Measurements from ENCODE around the gene UPP1. TPM values are rescaled to one million over a fixed set of nuclear protein-coding genes. Genes with fewer than 3 reads are reported as not detected.
"Not testable (repeated sequence)": the region's sequence is repeated elsewhere in the genome, so short reads cannot be mapped to it uniquely, and the experiment has no call there.

UPP1 gene
- total RNA-seq, 1 donor = 25.9 TPM

GRCh38 chr7:48132792-48133191, 43.7 kb downstream of the UPP1 start:
- DNase-seq (ENCODE audit: low read depth) = no peak
- H3K4me3 ChIP-seq (ENCODE audit: low read depth, low read length) = no peak overlapping the region
- TF ChIP-seq, protein P1, sequence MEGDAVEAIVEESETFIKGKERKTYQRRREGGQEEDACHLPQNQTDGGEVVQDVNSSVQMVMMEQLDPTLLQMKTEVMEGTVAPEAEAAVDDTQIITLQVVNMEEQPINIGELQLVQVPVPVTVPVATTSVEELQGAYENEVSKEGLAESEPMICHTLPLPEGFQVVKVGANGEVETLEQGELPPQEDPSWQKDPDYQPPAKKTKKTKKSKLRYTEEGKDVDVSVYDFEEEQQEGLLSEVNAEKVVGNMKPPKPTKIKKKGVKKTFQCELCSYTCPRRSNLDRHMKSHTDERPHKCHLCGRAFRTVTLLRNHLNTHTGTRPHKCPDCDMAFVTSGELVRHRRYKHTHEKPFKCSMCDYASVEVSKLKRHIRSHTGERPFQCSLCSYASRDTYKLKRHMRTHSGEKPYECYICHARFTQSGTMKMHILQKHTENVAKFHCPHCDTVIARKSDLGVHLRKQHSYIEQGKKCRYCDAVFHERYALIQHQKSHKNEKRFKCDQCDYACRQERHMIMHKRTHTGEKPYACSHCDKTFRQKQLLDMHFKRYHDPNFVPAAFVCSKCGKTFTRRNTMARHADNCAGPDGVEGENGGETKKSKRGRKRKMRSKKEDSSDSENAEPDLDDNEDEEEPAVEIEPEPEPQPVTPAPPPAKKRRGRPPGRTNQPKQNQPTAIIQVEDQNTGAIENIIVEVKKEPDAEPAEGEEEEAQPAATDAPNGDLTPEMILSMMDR (IDR thresholded peaks at IDR 0.05; ENCODE audit: insufficient read depth, low read depth, low read length) = no peak

GRCh38 chr7:48139459-48139858, 50.4 kb downstream of the UPP1 start:
- DNase-seq (ENCODE audit: low read depth) = peak; percentile 46
- H3K4me3 ChIP-seq (ENCODE audit: low read depth, low read length) = no peak overlapping the region
- TF ChIP-seq, protein P1 (IDR thresholded peaks at IDR 0.05; ENCODE audit: insufficient read depth, low read depth, low read length) = peak; percentile 52

DNA sequence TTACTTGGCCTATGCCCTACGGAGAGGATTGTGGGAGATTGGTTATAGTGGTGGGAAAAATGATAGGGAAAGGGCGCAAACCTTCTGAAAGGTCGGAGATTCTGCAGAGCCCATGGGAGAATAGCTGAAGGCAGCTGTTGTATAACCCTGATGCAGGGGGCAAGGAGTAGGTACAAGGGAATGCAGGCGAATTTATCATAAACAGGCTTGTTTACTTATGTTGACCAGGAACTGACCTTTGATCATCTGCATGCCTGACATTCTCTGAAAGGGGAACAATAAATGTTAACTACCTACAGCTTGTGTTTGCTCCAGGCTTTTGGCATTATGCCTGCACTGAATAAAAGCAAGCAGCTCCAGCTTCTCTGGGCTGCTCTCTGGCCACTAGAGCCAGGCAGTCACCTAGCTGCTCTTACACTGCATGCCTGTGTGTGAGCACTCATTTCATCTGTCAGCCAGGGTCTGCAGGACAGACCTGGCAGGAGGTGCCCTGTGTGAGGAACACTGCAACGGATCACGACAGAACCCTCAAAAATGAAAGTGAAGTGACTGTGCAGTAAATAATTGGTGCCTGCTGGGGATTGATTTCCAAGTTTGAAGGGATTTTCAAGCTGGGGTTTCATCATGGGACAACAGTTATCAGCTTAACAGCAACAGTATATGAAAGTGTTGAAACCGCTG, 51.1 kb downstream of the UPP1 start:
- H3K4me3 ChIP-seq (ENCODE audit: low read depth, low read length) = no peak overlapping the region
- TF ChIP-seq, protein P1 (IDR thresholded peaks at IDR 0.05; ENCODE audit: insufficient read depth, low read depth, low read length) = no peak
- peak; percentile 81 for DNase-seq (ENCODE audit: low read depth)

GRCh38 chr7:48141521-48141920, 52.5 kb downstream of the UPP1 start:
- TF ChIP-seq, protein P1 (IDR thresholded peaks at IDR 0.05; ENCODE audit: insufficient read depth, low read depth, low read length) = no peak
- no peak for DNase-seq (ENCODE audit: low read depth)
- H3K4me3 ChIP-seq (ENCODE audit: low read depth, low read length) = no peak overlapping the region

DNA sequence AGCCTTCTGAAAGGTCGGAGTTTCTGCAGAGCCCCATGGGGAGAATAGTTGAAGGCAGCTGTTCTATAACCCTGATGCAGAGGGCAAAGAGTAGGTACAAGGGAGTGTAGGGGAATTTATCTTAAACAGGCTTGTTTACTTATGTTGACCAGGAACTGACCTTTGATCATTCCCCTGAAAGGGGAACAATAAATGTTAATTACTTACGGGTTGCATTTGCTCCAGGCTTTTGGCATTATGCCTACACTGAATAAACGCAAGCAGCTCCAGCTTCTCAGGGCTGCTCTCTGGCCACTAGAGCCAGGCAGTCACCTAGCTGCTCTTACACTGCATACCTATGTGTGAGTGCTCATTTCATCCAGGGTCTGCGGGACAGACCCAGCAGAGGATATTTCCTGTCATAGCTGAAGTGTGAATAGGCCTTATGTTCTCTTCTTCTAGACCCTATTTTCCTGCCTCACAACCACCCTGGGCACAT, 55.3 kb downstream of the UPP1 start:
- TF ChIP-seq, protein P1 (IDR thresholded peaks at IDR 0.05; ENCODE audit: insufficient read depth, low read depth, low read length) = no peak
- H3K4me3 ChIP-seq (ENCODE audit: low read depth, low read length) = no peak overlapping the region
- DNase-seq (ENCODE audit: low read depth) = peak; percentile 67

DNA sequence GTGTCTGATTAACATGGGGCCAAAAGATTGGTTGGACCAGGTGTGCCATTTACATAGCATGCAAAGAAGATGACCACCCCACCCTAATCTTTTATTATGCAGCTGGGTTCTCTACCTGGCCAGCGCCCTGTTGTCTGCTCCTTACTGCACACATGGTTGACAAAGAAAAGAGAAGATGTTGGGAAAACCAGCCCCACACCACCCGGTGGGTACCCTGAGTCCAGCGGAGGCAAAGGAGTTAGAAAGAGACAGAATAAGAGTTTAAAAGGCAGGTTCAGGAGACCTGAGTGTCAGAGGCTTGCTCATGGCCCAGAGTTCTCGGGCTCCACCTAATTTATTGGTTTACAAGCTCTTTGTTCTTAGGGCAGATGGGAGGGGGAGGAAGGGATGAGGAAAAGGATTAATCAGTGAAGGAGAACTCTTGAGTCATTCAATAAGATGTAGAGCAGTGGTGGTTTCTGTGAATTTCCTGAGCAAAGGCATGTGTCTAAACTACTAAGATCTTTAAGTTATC, 58.1 kb downstream of the UPP1 start:
- DNase-seq (ENCODE audit: low read depth) = no peak
- H3K4me3 ChIP-seq (ENCODE audit: low read depth, low read length) = no peak overlapping the region
- TF ChIP-seq, protein P1 (IDR thresholded peaks at IDR 0.05; ENCODE audit: insufficient read depth, low read depth, low read length) = no peak

GRCh38 chr7:48147690-48148089, 58.6 kb downstream of the UPP1 start:
- not testable (repeated sequence) for DNase-seq (ENCODE audit: low read depth); H3K4me3 ChIP-seq (ENCODE audit: low read depth, low read length)
